Measurements from ENCODE around the gene SPATA13. TPM values are rescaled to one million over a fixed set of nuclear protein-coding genes. Genes with fewer than 3 reads are reported as not detected.

The SPATA13 gene
- total and polyA plus RNA-seq, 2 donors (not counting 3 experiments of a cell fraction or from before 2014, with no cell fraction given) = 6.6 to 12.9 TPM

DNA sequence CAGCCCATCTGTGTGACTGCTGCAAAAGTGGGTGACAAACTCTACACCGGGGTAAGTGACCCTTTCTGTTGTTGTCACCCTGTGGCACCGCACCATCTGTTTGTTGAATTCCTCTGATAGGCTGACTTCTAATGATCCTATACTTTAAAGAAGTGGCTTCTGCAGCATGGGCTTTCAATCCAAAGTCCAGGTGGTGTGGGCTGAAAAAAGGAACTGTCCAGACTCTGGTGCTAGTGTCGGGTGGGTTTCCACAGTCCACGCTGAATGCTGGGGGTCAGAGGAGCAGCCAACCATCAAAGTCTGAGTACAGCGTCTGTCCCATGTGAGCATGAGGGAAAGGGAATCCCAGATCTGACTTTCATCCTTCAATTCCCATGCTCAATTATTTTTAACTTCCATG, 31.6 kb upstream of the SPATA13 start:
- BruUV-seq (replicated peaks) = no TSS peak
- Histone ChIP-seq H3K9me3 (replicated peaks; ENCODE audit: control insufficient read depth, insufficient read depth, low read length) (no peaks in the 10 kb centered on the region), H3K27ac (ENCODE audit: insufficient read depth, low read depth, low read length) (no peak overlapping the region), H3K4me1 (ENCODE audit: control insufficient read depth, extremely low read depth, insufficient read depth, low read length) (peaks cover 12% of the 10 kb centered on the region), H3K4me3 (replicated peaks in 1 of 3; ENCODE audit: insufficient read depth in 1 of 3, low read depth in 1 of 3, low read length in 3 of 3) (no peak overlapping the region), H3K27me3 (ENCODE audit: control insufficient read depth in 2 of 2, insufficient read depth in 2 of 2, low read length in 2 of 2) (peaks cover 0 to 11% of the 10 kb centered on the region in 2 experiments), H2AFZ (ENCODE audit: low read depth, low read length) (no peak overlapping the region), H3K9ac (replicated peaks; ENCODE audit: extremely low read depth, insufficient read depth, low read length) (no peak overlapping the region), H3K9me1 (replicated peaks; ENCODE audit: control insufficient read depth, extremely low read depth, insufficient read depth, low read length) (no peaks in the 10 kb centered on the region), H3K36me3 (ENCODE audit: control insufficient read depth in 2 of 2, extremely low read depth in 1 of 2, insufficient read depth in 2 of 2, low read length in 2 of 2) (no peaks in the 10 kb centered on the region), H3K79me2 (ENCODE audit: control insufficient read depth, insufficient read depth, low read length) (no peaks in the 10 kb centered on the region), H4K20me1 (replicated peaks; ENCODE audit: control insufficient read depth, extremely low read depth, insufficient read depth, low read length) (no peaks in the 10 kb centered on the region), H3K4me2 (ENCODE audit: insufficient read depth, low read length) (no peak overlapping the region)
- no peak for TF ChIP-seq MYC (IDR thresholded peaks at IDR 0.05; ENCODE audit: low read depth, low read length)
- TF ChIP-seq, protein P1, sequence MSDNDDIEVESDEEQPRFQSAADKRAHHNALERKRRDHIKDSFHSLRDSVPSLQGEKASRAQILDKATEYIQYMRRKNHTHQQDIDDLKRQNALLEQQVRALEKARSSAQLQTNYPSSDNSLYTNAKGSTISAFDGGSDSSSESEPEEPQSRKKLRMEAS (IDR thresholded peaks at IDR 0.05; ENCODE audit: insufficient read depth, insufficient read length) = no peak
- TF ChIP-seq GATA2 (IDR thresholded peaks at IDR 0.05; ENCODE audit: insufficient read depth, insufficient read length, low read depth, low read length) = no peak
- TF ChIP-seq EZH2 (IDR thresholded peaks at IDR 0.05; ENCODE audit: borderline replicate concordance, low read depth, low read length, severe bottlenecking) = no peak
- TF ChIP-seq JUN (IDR thresholded peaks at IDR 0.05; ENCODE audit: borderline replicate concordance, insufficient read depth, insufficient read length, low read depth) = no peak
- no peak for TF ChIP-seq POLR2AphosphoS5 (IDR thresholded peaks at IDR 0.05; ENCODE audit: insufficient read depth, low read depth, low read length)
- TF ChIP-seq POLR2A (IDR thresholded peaks at IDR 0.05; ENCODE audit: low read depth, low read length) = no peak
- TF ChIP-seq FOS (IDR thresholded peaks at IDR 0.05; ENCODE audit: borderline replicate concordance, insufficient read depth, low read length) = no peak
- no peak for TF ChIP-seq CTCF (IDR thresholded peaks at IDR 0.05; ENCODE audit: extremely low read depth in 1 of 2, insufficient read depth in 1 of 2, low read depth in 1 of 2, low read length in 2 of 2)
- dilution Hi-C loops (cut with MboI; ENCODE audit: extremely low pct_ligation_motif_present, low sequenced_read_pairs) = no loop called here
- ChIA-PET POLR2A (no interaction called here), CTCF (no interaction called here)
- DNase-seq (ENCODE audit: low read depth, low spot score) (no peak), FAIRE-seq (no peak)
- intact Hi-C loops (cut with micrococcal nuclease) = no loop called here

Measured in endothelial cell of umbilical vein (primary cell).